Activated T-helper 1 cell treated with Interleukin-2 at 50 U/mL for 16 hours (primary cell): Measurements from ENCODE around the gene ARHGAP12.
A peak's percentile ranks its signal among the peaks of the same experiment; 100 is the strongest.
"Not testable (repeated sequence)": the region's sequence is repeated elsewhere in the genome, so short reads cannot be mapped to it uniquely, and the experiment has no call there.

ENCODE experiments used
- DNase-seq: peaks from one replicate; pipeline ENCODE4 v3.0.0-alpha.2; 2020; ENCODE audit warnings: low read depth

The ARHGAP12 gene, protein sequence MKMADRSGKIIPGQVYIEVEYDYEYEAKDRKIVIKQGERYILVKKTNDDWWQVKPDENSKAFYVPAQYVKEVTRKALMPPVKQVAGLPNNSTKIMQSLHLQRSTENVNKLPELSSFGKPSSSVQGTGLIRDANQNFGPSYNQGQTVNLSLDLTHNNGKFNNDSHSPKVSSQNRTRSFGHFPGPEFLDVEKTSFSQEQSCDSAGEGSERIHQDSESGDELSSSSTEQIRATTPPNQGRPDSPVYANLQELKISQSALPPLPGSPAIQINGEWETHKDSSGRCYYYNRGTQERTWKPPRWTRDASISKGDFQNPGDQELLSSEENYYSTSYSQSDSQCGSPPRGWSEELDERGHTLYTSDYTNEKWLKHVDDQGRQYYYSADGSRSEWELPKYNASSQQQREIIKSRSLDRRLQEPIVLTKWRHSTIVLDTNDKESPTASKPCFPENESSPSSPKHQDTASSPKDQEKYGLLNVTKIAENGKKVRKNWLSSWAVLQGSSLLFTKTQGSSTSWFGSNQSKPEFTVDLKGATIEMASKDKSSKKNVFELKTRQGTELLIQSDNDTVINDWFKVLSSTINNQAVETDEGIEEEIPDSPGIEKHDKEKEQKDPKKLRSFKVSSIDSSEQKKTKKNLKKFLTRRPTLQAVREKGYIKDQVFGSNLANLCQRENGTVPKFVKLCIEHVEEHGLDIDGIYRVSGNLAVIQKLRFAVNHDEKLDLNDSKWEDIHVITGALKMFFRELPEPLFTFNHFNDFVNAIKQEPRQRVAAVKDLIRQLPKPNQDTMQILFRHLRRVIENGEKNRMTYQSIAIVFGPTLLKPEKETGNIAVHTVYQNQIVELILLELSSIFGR

GRCh38 chr10:31928549-31929260, at the start of gene ARHGAP12:
ARHGAP12 (minus strand) TSS chr10:31928831; CDS start chr10:31908855, 19,976 bp downstream.
- DNase-seq: peak; percentile 78

- DNase-seq: no peak
These were observed 49.5 kb upstream of the ARHGAP12 start for GRCh38 chr10:31978156-31978483.

DNA sequence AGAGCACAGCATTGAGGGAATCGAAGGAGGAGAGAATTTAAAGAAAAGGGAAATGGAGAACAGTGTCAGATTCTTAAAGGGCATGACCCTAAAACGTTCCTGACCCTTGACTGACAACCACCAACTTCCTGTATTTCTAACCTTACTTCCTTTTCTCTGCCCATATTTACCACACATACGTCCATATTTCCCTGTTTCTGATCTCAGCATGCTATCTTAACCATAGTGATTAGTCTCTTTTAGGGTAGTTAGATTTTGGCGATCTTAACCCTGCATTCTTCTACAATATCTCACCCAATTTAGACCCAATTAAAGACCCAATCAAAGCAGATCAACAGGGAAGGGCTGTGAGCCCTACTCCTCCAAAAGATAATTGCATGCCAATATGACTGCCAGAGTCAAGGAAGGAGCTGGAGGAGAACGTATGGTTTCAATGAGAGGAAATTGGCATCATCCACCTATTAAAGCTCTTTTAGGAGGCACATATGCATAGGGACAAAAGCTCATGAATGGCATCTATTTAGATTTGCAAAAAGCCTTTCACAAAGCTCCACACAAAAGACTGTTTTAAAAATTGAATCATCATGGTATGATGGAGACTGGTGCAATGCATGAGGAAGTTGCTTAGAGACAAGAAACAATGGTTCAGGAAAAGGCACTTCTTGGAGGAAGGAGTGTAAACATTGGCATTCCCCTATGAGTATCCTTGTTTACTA, 49.0 kb upstream of the ARHGAP12 start:
- DNase-seq: no peak

GRCh38 chr10:31975157-31975765, 46.6 kb upstream of the ARHGAP12 start:
- DNase-seq: no peak

DNA sequence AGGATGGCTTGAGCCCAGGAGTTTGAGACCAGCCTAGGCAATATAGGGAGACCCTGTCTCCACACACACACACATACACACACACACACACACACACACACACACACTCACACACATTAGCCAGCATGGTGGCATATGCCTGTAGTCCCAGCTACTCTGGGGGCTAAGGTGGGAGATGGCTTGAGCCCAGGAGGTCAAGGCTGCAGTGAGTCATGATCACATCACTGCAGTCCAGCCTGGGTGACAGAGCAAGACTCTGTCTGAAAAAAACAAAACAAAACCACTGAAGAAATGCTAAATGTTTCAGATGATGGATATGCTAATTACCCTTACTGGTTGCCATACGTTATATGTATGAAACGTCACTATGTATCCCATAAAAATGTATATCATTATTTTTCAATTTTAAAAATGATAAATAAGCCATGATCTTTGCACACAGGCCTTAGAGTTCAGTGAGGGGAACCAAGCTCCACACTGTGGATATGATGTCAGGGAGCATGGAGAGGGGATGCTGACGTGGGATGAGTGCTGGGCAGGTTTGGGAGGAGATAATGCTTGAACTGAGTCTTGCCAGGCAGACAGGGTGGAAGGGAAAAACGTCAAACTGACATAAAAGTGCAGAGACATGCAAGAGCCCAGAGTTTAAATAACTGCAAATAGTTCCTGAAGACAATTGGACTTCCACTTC, 45.9 kb upstream of the ARHGAP12 start:
- no peak for DNase-seq

DNA sequence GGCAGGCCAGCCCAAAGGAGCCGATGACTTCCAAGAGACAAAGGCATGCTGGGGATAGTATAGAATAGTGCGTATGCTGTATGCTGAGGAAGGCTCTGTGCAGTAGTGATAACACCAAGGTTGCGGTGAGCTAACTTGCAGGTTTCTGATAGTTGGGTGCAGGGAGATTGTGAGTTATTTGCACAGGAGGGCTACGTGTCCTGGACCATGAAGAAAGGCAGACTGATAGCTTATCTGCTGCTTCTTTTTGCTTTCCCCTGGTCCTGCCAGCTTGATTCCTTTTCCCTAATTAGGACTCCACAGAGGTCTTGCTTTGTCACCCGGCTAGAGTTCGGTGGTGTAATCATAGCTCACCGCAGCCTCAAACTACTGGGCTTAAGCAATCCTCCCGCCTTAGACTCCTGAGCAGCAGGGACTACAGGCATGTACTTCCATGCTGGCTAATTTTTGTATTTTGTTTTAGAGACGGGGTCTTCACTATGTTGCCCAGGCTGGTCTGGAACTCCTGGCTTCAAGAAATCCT, 43.9 kb upstream of the ARHGAP12 start:
- DNase-seq: no peak

GRCh38 chr10:31969847-31970246, 41.2 kb upstream of the ARHGAP12 start:
- not testable (repeated sequence) for DNase-seq

DNA sequence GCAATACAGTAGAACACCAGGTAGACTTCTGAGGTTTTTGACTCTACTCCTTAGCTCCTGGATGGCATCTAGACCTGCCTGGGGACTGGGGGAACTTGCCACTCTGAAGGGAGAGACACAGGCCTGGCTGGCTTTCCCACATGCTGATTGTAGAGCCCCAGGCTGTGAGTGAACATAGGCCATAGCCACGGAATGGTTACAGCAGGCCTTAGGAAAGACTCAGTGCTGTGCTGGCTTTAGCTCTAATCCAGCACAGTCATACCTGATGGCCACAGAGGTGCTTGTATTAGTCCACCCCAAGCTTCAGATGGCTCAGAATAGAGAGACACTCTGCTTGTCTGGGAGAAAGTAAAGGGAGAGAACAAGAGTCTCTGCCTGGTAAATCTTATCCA, 35.0 kb upstream of the ARHGAP12 start:
- DNase-seq: no peak

GRCh38 chr10:31962826-31963588, 34.4 kb upstream of the ARHGAP12 start:
- no peak for DNase-seq

- no peak for DNase-seq
These were observed 32.8 kb upstream of the ARHGAP12 start for GRCh38 chr10:31961277-31962074.

GRCh38 chr10:31959461-31960173, 31.0 kb upstream of the ARHGAP12 start:
- DNase-seq: no peak

- no peak for DNase-seq
These were observed 30.2 kb upstream of the ARHGAP12 start for GRCh38 chr10:31958856-31959255.

DNA sequence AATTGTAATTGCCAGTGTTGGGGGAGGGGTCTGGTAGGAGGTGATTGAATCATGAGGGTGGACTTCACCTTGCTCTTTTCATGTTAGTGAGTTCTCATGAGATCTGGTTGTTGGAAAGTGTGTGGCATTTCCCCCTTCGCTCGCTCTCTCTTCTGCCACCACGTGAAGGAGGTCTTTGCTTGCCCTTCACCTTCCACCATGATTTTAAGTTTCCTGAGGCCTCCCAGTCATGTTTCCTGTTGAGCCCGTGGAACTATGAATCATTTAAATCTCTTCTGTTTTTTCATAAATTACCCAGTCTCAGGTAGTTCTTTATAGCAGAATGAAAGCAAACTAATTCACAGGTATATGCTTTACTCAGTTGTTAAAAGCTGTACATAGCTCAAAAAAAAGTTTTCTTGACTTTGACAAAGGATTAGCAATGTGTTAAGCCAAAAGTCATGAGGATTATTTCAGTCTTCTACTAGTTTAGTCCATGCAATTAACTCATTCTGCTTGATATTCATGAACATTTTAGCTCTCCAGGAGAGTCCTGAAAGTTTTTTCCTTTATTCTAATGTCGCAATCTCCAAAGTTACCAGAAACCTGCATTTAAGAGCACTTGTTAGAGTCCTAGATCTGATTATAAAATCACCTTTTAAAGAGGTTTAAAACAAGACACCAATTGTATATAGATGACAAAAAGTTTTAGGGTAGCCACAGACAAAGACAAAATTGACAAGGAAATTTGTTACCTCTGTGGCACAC, 27.7 kb upstream of the ARHGAP12 start:
- no peak for DNase-seq

GRCh38 chr10:31954410-31955191, 26.0 kb upstream of the ARHGAP12 start:
- DNase-seq: no peak

DNA sequence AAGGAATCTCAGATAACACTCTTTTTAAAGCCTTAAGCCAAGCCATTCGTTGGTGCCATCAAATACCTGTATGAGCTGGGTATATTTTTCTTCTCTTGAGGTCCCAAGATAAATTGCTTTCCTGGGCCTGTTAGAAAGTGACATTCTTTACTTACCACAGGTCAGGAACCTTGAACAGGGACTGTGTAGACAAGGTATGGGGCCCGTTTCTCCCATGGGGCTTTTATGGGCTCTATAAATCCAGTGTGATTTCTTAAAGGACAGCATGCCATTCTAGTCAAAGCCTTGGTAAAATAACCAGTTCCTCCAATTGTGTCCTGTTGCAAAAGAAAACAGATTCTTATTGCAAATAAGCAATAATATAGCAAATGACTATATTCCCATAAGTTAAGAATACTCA, 24.8 kb upstream of the ARHGAP12 start:
- DNase-seq: no peak

- no peak for DNase-seq
These were observed 24.4 kb upstream of the ARHGAP12 start for GRCh38 chr10:31953080-31953479.

DNA sequence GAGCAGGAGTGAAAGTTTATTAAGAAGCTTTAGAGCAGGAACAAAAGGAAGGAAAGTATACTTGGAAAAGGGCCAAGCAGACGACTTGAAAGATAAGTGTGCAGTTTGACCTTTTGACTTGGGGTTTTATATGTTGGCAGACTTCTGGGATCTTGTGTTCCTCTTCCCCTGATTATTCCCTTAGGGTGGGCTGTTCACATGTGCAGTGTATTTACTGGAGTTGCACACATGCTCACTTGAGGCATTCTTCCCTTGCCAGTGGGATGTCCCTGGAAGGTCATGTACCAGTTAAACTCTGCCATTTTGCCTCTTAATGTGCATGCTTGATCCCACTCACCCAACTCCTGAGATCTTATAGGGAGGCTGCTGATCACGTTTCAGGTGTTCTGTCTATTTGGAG, 23.4 kb upstream of the ARHGAP12 start:
- no peak for DNase-seq
